SK-N-SH treated with all-trans-retinoic acid at 6 μM for 48 hours (cell line): ENCODE measurements around the gene SIAH1.
"Not testable (repeated sequence)": the region's sequence is repeated elsewhere in the genome, so short reads cannot be mapped to it uniquely, and the experiment has no call there.

Experiments used
- ATAC-seq: fragments of 200-7000 bp; cut with Tn5 transposase; 3 replicates; pipeline ENCODE4 v1.9.1; 2020; ENCODE audit warnings: mild to moderate bottlenecking, moderate library complexity
- ARNTL ChIP-seq: fragments of 450-650 bp; formaldehyde crosslinking; IDR thresholded peaks from 2 replicates; pipeline ENCODE4 v1.5.0; 2020; ENCODE audit warnings: low read depth, mild to moderate bottlenecking, moderate library complexity, borderline replicate concordance
- BACH2 ChIP-seq: fragments of 250-450 bp; sonication (Bioruptor Pico); IDR thresholded peaks from 2 replicates; pipeline ENCODE4 v1.9.0; 2021; ENCODE audit warnings: mild to moderate bottlenecking, borderline replicate concordance
- CSRNP3 ChIP-seq: fragments of 250-450 bp; sonication (Bioruptor Pico); IDR thresholded peaks from 2 replicates; pipeline ENCODE4 v1.5.1; 2021; ENCODE audit warnings: mild to moderate bottlenecking, moderate library complexity
- ESRRG ChIP-seq: fragments of 250-450 bp; sonication (Bioruptor Pico); IDR thresholded peaks from 2 replicates; pipeline ENCODE4 v1.6.1; 2021; ENCODE audit warnings: mild to moderate bottlenecking
- ISL1 ChIP-seq: fragments of 250-450 bp; sonication (Bioruptor Pico); IDR thresholded peaks from 2 replicates; pipeline ENCODE4 v2.1.2; 2022; ENCODE audit warnings: mild to moderate bottlenecking, moderate library complexity
- OSR1 ChIP-seq: fragments of 250-450 bp; sonication (Bioruptor Pico); IDR thresholded peaks from 2 replicates; pipeline ENCODE4 v1.8.0; 2022; ENCODE audit warnings: moderate library complexity, mild to moderate bottlenecking, inconsistent platforms
- PATZ1 ChIP-seq: fragments of 250-450 bp; sonication (Bioruptor Pico); IDR thresholded peaks from 2 replicates; pipeline ENCODE4 v1.8.0; 2020; ENCODE audit warnings: mild to moderate bottlenecking, moderate library complexity, borderline replicate concordance
- POU6F1 ChIP-seq: fragments of 250-450 bp; sonication (Bioruptor Pico); IDR thresholded peaks from 2 replicates; pipeline ENCODE4 v1.8.0; 2021; ENCODE audit warnings: low read depth, mild to moderate bottlenecking, moderate library complexity, borderline replicate concordance
- PPARA ChIP-seq: fragments of 250-450 bp; sonication (Bioruptor Pico); IDR thresholded peaks from 2 replicates; pipeline ENCODE4 v1.5.0; 2020; ENCODE audit warnings: mild to moderate bottlenecking, borderline replicate concordance
- RARB ChIP-seq: fragments of 250-450 bp; sonication (Bioruptor Pico); IDR thresholded peaks from 2 replicates; pipeline ENCODE4 v1.8.0; 2021; ENCODE audit warnings: mild to moderate bottlenecking, moderate library complexity
- SNAI2 ChIP-seq: fragments of 250-450 bp; sonication (Bioruptor Pico); IDR thresholded peaks from 2 replicates; pipeline ENCODE4 v1.5.0; 2020; ENCODE audit warnings: mild to moderate bottlenecking, moderate library complexity
- TCF4 ChIP-seq: fragments of 250-450 bp; sonication (Bioruptor Pico); IDR thresholded peaks from 2 replicates; pipeline ENCODE4 v1.8.0; 2021; ENCODE audit warnings: mild to moderate bottlenecking, moderate library complexity, borderline replicate concordance
- TOX ChIP-seq: fragments of 250-450 bp; sonication (Bioruptor Pico); IDR thresholded peaks from 2 replicates; pipeline ENCODE4 v1.8.0; 2021; ENCODE audit warnings: mild to moderate bottlenecking, moderate library complexity, borderline replicate concordance
- TSHZ2 ChIP-seq: fragments of 250-450 bp; sonication (Bioruptor Pico); IDR thresholded peaks from 2 replicates; pipeline ENCODE4 v1.5.0; 2020; ENCODE audit warnings: mild to moderate bottlenecking, moderate library complexity
- ZFP30 ChIP-seq: fragments of 450-650 bp; formaldehyde crosslinking; IDR thresholded peaks from 2 replicates; pipeline ENCODE4 v1.5.0; 2022; ENCODE audit warnings: mild to moderate bottlenecking, moderate library complexity
- ZNF565 ChIP-seq: fragments of 450-650 bp; formaldehyde crosslinking; conservative IDR thresholded peaks from 2 replicates; pipeline ENCODE4 v1.5.0; 2020; ENCODE audit warnings: low read depth, mild to moderate bottlenecking, moderate library complexity

The SIAH1 gene

GRCh38 chr16:48405153-48405552 is 19.9 kb upstream of the SIAH1 start:
- no peak for TF ChIP-seq ZFP30 (CRISPR knock-in tag)
- no peak for TF ChIP-seq ESRRG (CRISPR knock-in tag)
- TF ChIP-seq PPARA (CRISPR knock-in tag) = no peak
- TF ChIP-seq ARNTL (CRISPR knock-in tag) = no peak
- TF ChIP-seq ZNF565 (CRISPR knock-in tag) = no peak
- TF ChIP-seq ISL1 = no peak
- TF ChIP-seq CSRNP3 = no peak
- TF ChIP-seq TSHZ2 (CRISPR knock-in tag) = no peak
- no peak for TF ChIP-seq POU6F1 (CRISPR knock-in tag)
- TF ChIP-seq SNAI2 (CRISPR knock-in tag) = no peak
- no peak for TF ChIP-seq BACH2 (CRISPR knock-in tag)
- no peak for TF ChIP-seq TOX (CRISPR knock-in tag)
- TF ChIP-seq PATZ1 (CRISPR knock-in tag) = no peak

GRCh38 chr16:48402547-48402946 is 17.3 kb upstream of the SIAH1 start:
- not testable (repeated sequence) for ATAC-seq

More at GRCh38 chr16:48405153-48405552, 19.9 kb upstream of the SIAH1 start:
- no peak for ATAC-seq

- TF ChIP-seq PATZ1 (CRISPR knock-in tag) (no peak), BACH2 (CRISPR knock-in tag) (no peak), SNAI2 (CRISPR knock-in tag) (no peak), TSHZ2 (CRISPR knock-in tag) (no peak), ESRRG (CRISPR knock-in tag) (no peak), RARB (CRISPR knock-in tag) (no peak), ARNTL (CRISPR knock-in tag) (no peak), OSR1 (CRISPR knock-in tag) (no peak), TCF4 (CRISPR knock-in tag) (no peak)
- ATAC-seq = no peak
Observed at GRCh38 chr16:48395375-48395774, 10.2 kb upstream of the SIAH1 start.
